GM03348 (cell line): ENCODE results near the gene BIN1.

ENCODE experiments used
- DNase-seq: peaks from one replicate; pipeline ENCODE4 v3.0.0; 2012; ENCODE audit warnings: low spot score

Gene BIN1

GRCh38 chr2:127020536-127020935 is 86.4 kb downstream of the BIN1 start:
- no peak for DNase-seq

- no peak for DNase-seq
These were observed 89.4 kb downstream of the BIN1 start for GRCh38 chr2:127017548-127017947.

- no peak for DNase-seq
These were observed 90.6 kb downstream of the BIN1 start for GRCh38 chr2:127016329-127016728.

- no peak for DNase-seq
These were observed 91.6 kb downstream of the BIN1 start for GRCh38 chr2:127015106-127015910.

GRCh38 chr2:127014630-127015029 is 92.3 kb downstream of the BIN1 start:
- peak; percentile 77 for DNase-seq

GRCh38 chr2:127014224-127014623 is 92.7 kb downstream of the BIN1 start:
- no peak for DNase-seq

- peak; percentile 27 for DNase-seq
These were observed 94.1 kb downstream of the BIN1 start for GRCh38 chr2:127012868-127013267.

- no peak for DNase-seq
These were observed 94.7 kb downstream of the BIN1 start for GRCh38 chr2:127012215-127012614.

- DNase-seq = no peak
These were observed 95.2 kb downstream of the BIN1 start for GRCh38 chr2:127011796-127012195.

GRCh38 chr2:127011231-127011661 is 95.7 kb downstream of the BIN1 start:
- no peak for DNase-seq

- no peak for DNase-seq
These were observed 98.5 kb downstream of the BIN1 start for GRCh38 chr2:127008265-127009015.

- peak; percentile 71 for DNase-seq
These were observed 99.3 kb downstream of the BIN1 start for GRCh38 chr2:127007652-127008051.

- DNase-seq = no peak
These were observed 100.0 kb downstream of the BIN1 start for GRCh38 chr2:127006962-127007361.

- DNase-seq = no peak
These were observed 101.9 kb downstream of the BIN1 start for GRCh38 chr2:127004893-127005600.

- DNase-seq = no peak
These were observed 103.7 kb downstream of the BIN1 start for GRCh38 chr2:127003070-127003800.

- DNase-seq = no peak
These were observed 105.2 kb downstream of the BIN1 start for GRCh38 chr2:127001751-127002150.

- DNase-seq = no peak
These were observed 106.0 kb downstream of the BIN1 start for GRCh38 chr2:127000937-127001336.

- DNase-seq = no peak
These were observed 106.8 kb downstream of the BIN1 start for GRCh38 chr2:127000194-127000593.

GRCh38 chr2:126999106-126999756 is 107.7 kb downstream of the BIN1 start:
- DNase-seq = no peak

- DNase-seq = no peak
These were observed 108.5 kb downstream of the BIN1 start for GRCh38 chr2:126998486-126998885.
